Activated T-helper 2 cell treated with anti-CD3 and anti-CD28 coated beads, Interferon-gamma antibody, Interleukin-2, Interleukin-4, amounts not matched to agents 10 μg/mL and 5 μg/mL and 100 μg/mL, durations not matched to agents 14 hours and 24 hours and 36 hours (primary cell): Measurements from ENCODE around the gene SCAMP1. TPM values are rescaled to one million over a fixed set of nuclear protein-coding genes. Genes with fewer than 3 reads are reported as not detected.

ENCODE experiments used
- DNase-seq: peaks from one replicate; pipeline ENCODE4 v3.0.0; 2021; ENCODE audit warnings: low spot score
- H3K27ac Mint-ChIP-seq: one replicate; pipeline ENCODE4 v1.8.0; 2021; ENCODE audit warnings: mixed read lengths
- H3K27me3 Mint-ChIP-seq: one replicate; pipeline ENCODE4 v1.8.0; 2021; ENCODE audit warnings: low read depth, mixed read lengths
- H3K36me3 Mint-ChIP-seq: one replicate; pipeline ENCODE4 v1.8.0; 2021; ENCODE audit warnings: low read depth, mixed read lengths
- H3K4me1 Mint-ChIP-seq: one replicate; pipeline ENCODE4 v1.8.0; 2021; ENCODE audit warnings: low read depth, mixed read lengths
- H3K4me3 Mint-ChIP-seq: one replicate; pipeline ENCODE4 v1.8.0; 2021; ENCODE audit warnings: low read depth, mild to moderate bottlenecking, moderate library complexity, mixed read lengths
- H3K9me3 Mint-ChIP-seq: one replicate; pipeline ENCODE4 v1.8.0; 2021; ENCODE audit warnings: mixed read lengths
- intact Hi-C: fragments of 100-400 bp; cut with micrococcal nuclease; formaldehyde crosslinking; loops from one replicate; pipeline ENCODE4 v1.15.1; 2023
- total RNA-seq: library from RNA; stranded (reverse); gene quantifications from 2 replicates; pipeline ENCODE4 v1.2.3, GENCODE V29; 2022

The SCAMP1 gene
- total RNA-seq, 1 donor from 2014 or later = 17.1 TPM

- Mint-ChIP-seq H3K9me3 (no peaks in the 10 kb centered on the region), H3K27me3 (peaks cover 45% of the 10 kb centered on the region), H3K4me1 (no peaks in the 10 kb centered on the region), H3K27ac (no peak overlapping the region), H3K4me3 (no peak overlapping the region), H3K36me3 (no peaks in the 10 kb centered on the region)
- intact Hi-C loops = no loop called here
- no peak for DNase-seq
Observed at GRCh38 chr5:78519198-78519941, 159.0 kb downstream of the SCAMP1 start.

GRCh38 chr5:78521455-78521854 lies 161.0 kb downstream of the SCAMP1 start:
- no peaks in the 10 kb centered on the region for H3K36me3 Mint-ChIP-seq
- H3K9me3 Mint-ChIP-seq = no peaks in the 10 kb centered on the region
- intact Hi-C loops = no loop called here
- H3K27ac Mint-ChIP-seq = no peak overlapping the region
- H3K4me1 Mint-ChIP-seq = peaks cover 5% of the 10 kb centered on the region
- peaks cover 33% of the 10 kb centered on the region for H3K27me3 Mint-ChIP-seq
- no peak overlapping the region for H3K4me3 Mint-ChIP-seq
- no peak for DNase-seq

DNA sequence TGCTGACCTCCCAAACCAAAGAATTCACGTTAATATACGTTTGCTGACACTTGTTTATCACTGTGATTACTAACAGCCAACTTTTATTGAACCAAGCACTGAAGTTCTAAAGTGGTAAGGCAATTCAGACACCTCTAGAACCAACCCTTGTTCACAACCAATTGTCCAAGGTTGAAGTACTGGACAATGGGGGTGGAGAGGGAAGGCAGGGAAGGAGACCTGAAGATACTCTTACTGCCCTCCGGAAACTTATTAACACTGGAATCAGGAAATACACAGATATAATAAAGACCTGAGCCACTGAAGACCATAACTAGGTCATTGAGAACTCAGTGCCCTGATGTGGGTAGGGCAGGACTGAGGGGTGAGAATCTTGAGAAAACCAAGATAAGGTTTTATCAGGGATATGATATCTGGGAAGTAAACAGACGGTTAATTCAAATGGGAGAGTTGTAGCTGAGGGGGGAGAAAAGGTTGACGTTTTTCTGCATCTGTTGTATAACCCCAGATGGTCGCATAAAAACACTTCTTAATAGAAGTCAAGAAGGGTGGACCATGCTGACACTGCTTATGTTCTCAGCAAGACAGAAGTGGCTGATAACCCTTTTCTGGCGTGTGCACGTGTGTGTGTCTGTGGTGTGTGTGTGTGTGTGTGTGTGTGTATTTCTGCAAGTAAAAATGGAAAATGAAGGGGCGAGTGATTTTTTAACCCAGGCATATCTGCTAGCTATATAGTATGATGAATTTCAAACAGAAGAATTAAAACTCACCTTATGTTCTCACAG lies 162.3 kb downstream of the SCAMP1 start:
- no peak for DNase-seq
- peaks cover 25% of the 10 kb centered on the region for H3K27me3 Mint-ChIP-seq
- no peaks in the 10 kb centered on the region for H3K36me3 Mint-ChIP-seq

GRCh38 chr5:78523314-78524193 lies 163.1 kb downstream of the SCAMP1 start:
- Mint-ChIP-seq H3K4me1 (peaks cover 5% of the 10 kb centered on the region), H3K36me3 (no peaks in the 10 kb centered on the region), H3K4me3 (no peak overlapping the region), H3K27me3 (peaks cover 24% of the 10 kb centered on the region), H3K27ac (no peak overlapping the region), H3K9me3 (no peaks in the 10 kb centered on the region)
- intact Hi-C loops = no loop called here
- DNase-seq = no peak

More for the DNA sequence above, 162.3 kb downstream of the SCAMP1 start:
- Mint-ChIP-seq H3K4me1 (peaks cover 5% of the 10 kb centered on the region), H3K4me3 (no peak overlapping the region), H3K27ac (no peak overlapping the region), H3K9me3 (no peaks in the 10 kb centered on the region)
- intact Hi-C loops = no loop called here

- DNase-seq = no peak
- intact Hi-C loops = no loop called here
- no peak overlapping the region for H3K27ac Mint-ChIP-seq
Observed at GRCh38 chr5:78526049-78526525, 165.7 kb downstream of the SCAMP1 start.

GRCh38 chr5:78527054-78527859 lies 166.8 kb downstream of the SCAMP1 start:
- Mint-ChIP-seq H3K9me3 (no peaks in the 10 kb centered on the region), H3K4me3 (no peak overlapping the region)

More at GRCh38 chr5:78526049-78526525, 165.7 kb downstream of the SCAMP1 start:
- Mint-ChIP-seq H3K27me3 (peaks cover 13% of the 10 kb centered on the region), H3K9me3 (no peaks in the 10 kb centered on the region), H3K4me3 (no peak overlapping the region), H3K36me3 (no peaks in the 10 kb centered on the region), H3K4me1 (peaks cover 5% of the 10 kb centered on the region)

DNA sequence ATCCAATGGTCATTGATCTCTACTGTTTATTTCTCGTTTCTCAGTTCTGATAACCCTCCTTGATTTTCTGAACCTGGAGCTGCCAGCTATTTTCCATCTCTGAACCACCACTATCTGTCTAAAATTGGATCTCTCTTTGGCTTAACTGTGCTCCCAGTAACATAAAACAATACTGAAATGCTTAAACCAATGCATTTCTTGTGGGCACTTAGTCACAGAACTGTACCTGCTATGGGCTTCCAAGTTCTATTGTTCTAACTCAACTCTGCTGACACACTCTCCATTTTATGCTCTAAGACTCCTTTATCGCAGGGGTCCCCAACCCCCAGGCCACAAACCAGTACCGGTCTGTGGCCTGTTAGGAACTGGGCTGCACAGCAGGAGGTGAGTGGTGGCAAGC lies 167.5 kb downstream of the SCAMP1 start:
- intact Hi-C loops = no loop called here
- H3K4me1 Mint-ChIP-seq = peaks cover 5% of the 10 kb centered on the region
- no peaks in the 10 kb centered on the region for H3K36me3 Mint-ChIP-seq
- H3K9me3 Mint-ChIP-seq = no peaks in the 10 kb centered on the region
- H3K4me3 Mint-ChIP-seq = no peak overlapping the region
- no peak for DNase-seq
- H3K27ac Mint-ChIP-seq = no peak overlapping the region
- H3K27me3 Mint-ChIP-seq = peaks cover 10% of the 10 kb centered on the region

More at GRCh38 chr5:78527054-78527859, 166.8 kb downstream of the SCAMP1 start:
- H3K4me1 Mint-ChIP-seq = peaks cover 5% of the 10 kb centered on the region
- H3K27ac Mint-ChIP-seq = no peak overlapping the region
- intact Hi-C loops = no loop called here
- DNase-seq = no peak
- H3K36me3 Mint-ChIP-seq = no peaks in the 10 kb centered on the region
- peaks cover 11% of the 10 kb centered on the region for H3K27me3 Mint-ChIP-seq

Other genes starting within 250 kb of the SCAMP1 start
- 42.9 and 43.9 TPM in 2 replicates for gene AP3B1, start 65.9 kb upstream of the SCAMP1 start, total RNA-seq